NCI-H1436 (cell line): Measurements from ENCODE around the gene PRDX1.

Experiments
- DNase-seq: peaks from one replicate; lab custom pipeline; 2025; lab: John Stamatoyannopoulos, UW

Gene PRDX1

GRCh38 chr1:45521413-45522323, at the start of gene PRDX1:
TSS of gene PRDX1 (minus strand) at chr1:45521884. CDS start at chr1:45519043, 2,841 bp downstream.
- DNase-seq, result peak; percentile 95

GRCh38 chr1:45570631-45571030, 48.9 kb upstream of the PRDX1 start:
- DNase-seq, result no peak

GRCh38 chr1:45569962-45570581, 48.4 kb upstream of the PRDX1 start:
- DNase-seq, result peak; percentile 59

- DNase-seq, result no peak
Observed at GRCh38 chr1:45569571-45569961, 47.9 kb upstream of the PRDX1 start.

GRCh38 chr1:45568421-45568820, 46.7 kb upstream of the PRDX1 start:
- DNase-seq, result no peak

GRCh38 chr1:45567911-45568310, 46.2 kb upstream of the PRDX1 start:
- DNase-seq, result no peak

- DNase-seq, result no peak
Observed at GRCh38 chr1:45566722-45567121, 45.0 kb upstream of the PRDX1 start.

DNA sequence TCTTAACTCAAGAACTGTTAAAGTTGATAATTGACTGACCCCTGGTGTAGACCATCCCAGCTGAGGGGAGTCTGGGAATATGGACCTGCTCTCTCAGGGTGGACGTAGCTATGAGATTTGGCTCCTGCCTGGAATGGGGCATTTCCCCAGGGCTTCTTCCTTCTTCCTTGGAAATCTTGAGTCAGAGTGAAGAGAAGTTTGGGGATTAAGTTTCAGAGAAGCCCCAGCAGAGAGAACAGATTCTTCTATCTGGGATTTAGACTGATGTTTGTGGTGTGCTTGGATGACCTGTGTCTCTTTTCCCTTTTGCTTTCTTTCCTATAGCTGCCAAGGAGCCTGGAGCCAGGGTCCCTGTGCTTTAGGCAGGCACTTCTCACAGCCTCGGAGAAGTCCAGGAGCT, 42.2 kb upstream of the PRDX1 start:
- no peak for DNase-seq

DNA sequence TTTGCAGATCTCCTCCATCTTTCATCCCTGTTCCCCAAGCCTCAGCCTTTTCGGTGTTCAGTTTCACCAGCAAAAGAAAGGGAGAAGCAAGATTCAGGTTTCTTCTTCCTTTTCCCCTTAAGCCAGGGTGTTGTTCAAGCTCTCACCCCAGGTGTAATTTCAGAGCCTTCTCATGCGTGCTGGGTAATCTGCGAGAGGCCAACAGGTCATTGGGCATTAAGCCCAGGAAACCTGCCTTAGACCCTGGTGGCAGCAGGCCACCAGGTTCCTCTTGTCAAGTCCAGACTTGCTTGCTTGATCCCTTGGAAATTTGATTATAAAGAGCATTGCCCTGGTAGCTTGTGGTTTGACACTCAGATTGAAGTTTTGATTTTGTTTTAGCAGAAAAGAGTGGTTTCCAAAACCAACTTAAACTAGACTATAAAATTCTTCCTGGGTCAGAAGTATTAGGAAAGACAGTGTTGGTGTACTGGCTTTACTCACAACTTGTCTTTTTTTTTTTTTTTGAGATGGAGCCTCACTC, 35.8 kb upstream of the PRDX1 start:
- no peak for DNase-seq

GRCh38 chr1:45554198-45554597, 32.5 kb upstream of the PRDX1 start:
- no peak for DNase-seq

- peak; percentile 20 for DNase-seq
Observed at GRCh38 chr1:45552331-45552730, 30.6 kb upstream of the PRDX1 start.

- no peak for DNase-seq
Observed at GRCh38 chr1:45551684-45552083, 30.0 kb upstream of the PRDX1 start.

- DNase-seq, result peak; percentile 90
Observed at GRCh38 chr1:45550401-45551351, 29.0 kb upstream of the PRDX1 start, which contains the start of gene AKR1A1. TSS of gene AKR1A1 (plus strand) at chr1:45550826. CDS start at chr1:45561795, 10,969 bp downstream.

DNA sequence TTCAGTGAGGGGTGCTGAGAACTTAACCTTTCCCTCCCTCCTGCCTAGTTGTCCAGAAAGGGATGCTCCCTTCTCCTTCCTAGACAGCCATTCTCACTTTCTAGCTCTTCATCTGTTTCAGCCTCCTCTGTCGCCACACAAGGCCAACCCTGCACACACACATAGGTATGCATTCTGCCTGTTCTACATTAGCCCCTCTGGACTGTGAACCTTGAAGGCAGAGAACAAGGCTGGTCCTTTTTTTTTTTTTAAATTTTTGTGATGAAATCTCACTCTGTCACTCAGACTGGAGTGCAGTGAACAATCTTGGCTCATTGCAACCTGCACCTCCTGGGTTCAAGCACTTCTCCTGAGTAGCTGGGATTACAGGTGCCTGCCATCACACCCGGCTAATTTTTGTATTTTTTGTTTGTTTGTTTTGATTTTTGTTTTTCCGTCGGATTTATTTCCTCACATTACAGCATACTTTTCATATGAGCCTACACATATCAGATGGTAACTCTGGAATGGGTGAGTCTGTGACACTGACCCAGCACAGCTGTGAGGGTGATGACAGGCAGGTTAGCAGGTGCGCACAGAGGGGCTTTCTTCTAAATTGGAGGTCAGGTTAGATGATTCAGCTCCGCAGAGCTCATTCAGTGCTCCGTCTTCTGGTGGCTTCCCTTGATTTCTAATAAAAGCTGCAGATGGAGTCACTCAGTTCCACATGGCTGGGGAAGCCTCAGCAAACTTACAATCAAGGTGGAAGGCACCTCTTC, 24.0 kb upstream of the PRDX1 start:
- DNase-seq, result no peak

GRCh38 chr1:45545019-45545493, 23.4 kb upstream of the PRDX1 start:
- no peak for DNase-seq

- no peak for DNase-seq
Observed at GRCh38 chr1:45544530-45544929, 22.8 kb upstream of the PRDX1 start.

- no peak for DNase-seq
Observed at GRCh38 chr1:45543581-45544417, 22.1 kb upstream of the PRDX1 start.

- DNase-seq, result no peak
Observed at GRCh38 chr1:45542591-45542990, 20.9 kb upstream of the PRDX1 start.

GRCh38 chr1:45541193-45541592, 19.5 kb upstream of the PRDX1 start:
- DNase-seq, result no peak

DNA sequence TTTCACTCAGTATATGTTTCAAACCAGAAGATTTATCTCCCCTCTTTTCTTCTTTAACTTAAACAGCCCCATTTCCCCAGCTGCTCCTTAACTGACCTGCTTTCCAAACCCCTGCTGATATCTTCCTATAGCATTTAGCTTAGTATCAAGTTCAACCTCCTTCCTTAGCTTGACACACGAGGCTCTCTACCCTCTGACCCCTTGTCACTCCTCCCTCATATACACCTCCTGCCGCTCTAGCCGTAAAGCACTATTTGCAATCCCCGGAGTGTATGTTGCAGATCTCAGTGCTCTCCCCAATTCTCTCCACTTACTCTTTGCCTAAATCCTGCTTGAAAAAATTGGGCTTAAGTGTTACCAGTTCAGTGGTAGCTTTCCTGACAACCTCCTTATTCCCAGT, 15.2 kb upstream of the PRDX1 start:
- no peak for DNase-seq
